NOMO-1 treated with dmso at 0.1 percent for 144 hours (cell line): ENCODE data around the gene DAB1.

Source experiments
- DNase-seq: peaks from one replicate; lab custom pipeline; 2025; ENCODE audit not compliant: unreplicated experiment; lab: John Stamatoyannopoulos, UW

DAB1 gene

GRCh38 chr1:56958526-56958925, 465.3 kb downstream of the DAB1 start:
- no peak for DNase-seq

DNA sequence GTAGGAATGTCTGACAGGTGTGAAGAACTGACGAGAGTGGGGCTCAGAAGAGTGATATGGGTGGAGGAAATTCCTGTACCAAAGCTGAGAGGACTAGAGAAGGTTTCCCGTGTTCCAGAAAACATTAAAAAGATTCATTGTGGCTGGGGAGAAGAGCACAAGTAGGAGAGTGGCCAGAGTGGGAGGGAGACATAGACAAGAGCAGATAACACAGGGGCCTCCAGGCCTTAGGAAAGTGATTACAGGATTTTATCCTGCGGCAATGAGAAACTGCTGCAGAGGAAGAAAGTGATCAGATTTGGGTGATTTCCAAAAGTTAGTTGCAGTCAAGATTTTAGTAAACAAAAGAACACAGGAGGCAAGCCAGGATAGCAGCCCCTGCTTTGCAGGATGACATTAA, 465.9 kb downstream of the DAB1 start:
- DNase-seq = no peak

DNA sequence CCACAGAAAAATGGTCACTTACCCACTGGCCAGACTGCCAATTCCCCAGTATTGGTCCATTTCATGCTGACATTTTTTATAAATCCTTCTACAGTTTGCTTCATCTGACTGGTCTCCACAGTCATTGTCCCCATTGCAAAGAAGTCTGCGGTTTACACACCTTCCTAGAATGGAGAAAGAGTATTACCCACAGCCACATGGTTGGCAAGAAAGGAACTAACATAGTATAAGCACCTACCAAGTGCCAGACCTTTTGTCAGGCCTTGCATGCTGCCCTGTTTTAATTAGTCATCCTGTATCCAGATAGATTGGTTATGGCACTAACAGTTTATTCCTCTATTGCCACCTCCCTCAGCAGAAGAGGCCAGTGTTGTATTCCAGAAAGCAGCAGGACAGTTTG, 469.2 kb downstream of the DAB1 start:
- DNase-seq = no peak

- no peak for DNase-seq
Observed at GRCh38 chr1:56953386-56953785, 470.5 kb downstream of the DAB1 start.

DNA sequence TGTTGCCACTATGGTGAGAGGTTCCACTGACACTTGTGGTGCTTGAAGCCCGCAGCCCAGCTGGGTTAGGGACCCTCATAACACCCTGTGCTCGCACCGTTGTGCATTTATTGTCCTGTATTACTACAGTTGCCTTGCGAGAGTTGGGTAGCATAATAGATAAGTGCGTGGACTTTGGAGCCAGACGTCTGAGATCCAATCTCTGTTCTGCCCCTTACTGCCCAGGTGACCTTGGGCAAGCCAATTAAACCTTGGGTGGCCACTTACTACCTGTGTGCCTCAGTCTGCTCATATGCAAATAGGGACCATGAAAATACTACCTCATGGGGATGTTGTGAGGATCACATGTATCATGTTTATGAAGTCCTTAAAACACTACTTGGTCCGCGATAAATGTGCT, 471.4 kb downstream of the DAB1 start:
- no peak for DNase-seq

GRCh38 chr1:56948403-56949023, 475.3 kb downstream of the DAB1 start:
- peak; percentile 30 for DNase-seq
